ENCODE data around the gene FAM217A. TPM values are rescaled to one million over a fixed set of nuclear protein-coding genes. Genes with fewer than 3 reads are reported as not detected.

FAM217A gene
- total RNA-seq, 4 donors from 2014 or later, result not detected

DNA sequence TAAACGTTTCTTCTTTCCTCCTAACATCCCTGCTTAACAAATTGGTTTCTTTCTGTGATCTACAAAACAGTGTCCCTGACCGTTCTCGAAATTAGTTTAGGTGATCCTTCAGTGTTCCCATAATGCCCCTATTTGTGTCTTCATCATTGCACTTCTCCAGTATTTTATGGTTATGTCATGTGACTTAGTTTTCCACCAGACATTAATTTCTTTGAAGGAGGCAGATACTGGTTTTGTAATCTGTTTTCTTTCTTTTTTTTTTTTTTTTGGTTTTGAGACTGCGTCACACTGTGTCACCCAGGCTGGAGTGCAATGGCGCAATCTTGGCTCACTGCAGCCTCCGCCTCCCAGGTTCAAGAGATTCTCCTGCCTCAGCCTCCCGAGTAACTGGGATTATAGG lies 49.2 kb downstream of the FAM217A start:
- H3K27ac ChIP-seq, result no peak overlapping the region
- H3K27me3 ChIP-seq, result no peaks in the 10 kb centered on the region
- no peak for DNase-seq
- H3K9me3 ChIP-seq, result no peaks in the 10 kb centered on the region
- H3K36me3 ChIP-seq, result peaks cover 0 to 12% (median 0%) of the 10 kb centered on the region in 3 donors
- H3K4me1 ChIP-seq, result peaks cover 0 to 14% (median 0%) of the 10 kb centered on the region in 4 donors
- H3K4me3 ChIP-seq, result no peak overlapping the region
- TF ChIP-seq CTCF (IDR thresholded peaks at IDR 0.05), result no peak
- no peak for TF ChIP-seq POLR2A (IDR thresholded peaks at IDR 0.05)

DNA sequence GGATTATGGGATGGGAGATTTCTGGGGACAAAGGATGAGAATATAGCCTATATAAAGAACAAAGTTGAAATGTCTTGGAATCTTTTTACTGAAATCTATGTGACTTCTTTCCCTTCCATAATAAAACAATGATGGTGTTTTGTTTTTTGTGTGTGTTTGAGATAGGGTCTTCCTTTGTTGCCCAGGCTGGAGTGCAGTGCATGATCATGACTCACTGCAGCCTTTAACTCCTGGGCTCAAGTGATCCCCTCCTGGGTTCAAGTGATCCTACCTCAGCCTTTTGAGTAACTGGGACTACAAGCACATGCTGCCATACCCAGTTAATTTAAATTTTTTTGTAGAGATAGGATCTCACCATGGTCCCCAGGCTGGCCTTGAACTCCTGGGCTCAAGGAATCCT lies 50.9 kb downstream of the FAM217A start:
- Histone ChIP-seq H3K27ac (no peak overlapping the region), H3K4me1 (peaks cover 0 to 30% (median 5%) of the 10 kb centered on the region in 4 donors), H3K9me3 (no peaks in the 10 kb centered on the region), H3K36me3 (peaks cover 0 to 12% (median 0%) of the 10 kb centered on the region in 3 donors), H3K4me3 (no peak overlapping the region), H3K27me3 (no peaks in the 10 kb centered on the region)
- TF ChIP-seq POLR2A (IDR thresholded peaks at IDR 0.05) (no peak), CTCF (IDR thresholded peaks at IDR 0.05) (no peak)
- no peak for DNase-seq

- Histone ChIP-seq H3K27me3 (no peaks in the 10 kb centered on the region), H3K4me1 (peaks cover 0 to 39% (median 9%) of the 10 kb centered on the region in 4 donors), H3K9me3 (no peaks in the 10 kb centered on the region), H3K4me3 (no peak overlapping the region), H3K36me3 (no peaks in the 10 kb centered on the region), H3K27ac (no peak overlapping the region)
- TF ChIP-seq POLR2A (IDR thresholded peaks at IDR 0.05) (no peak), CTCF (IDR thresholded peaks at IDR 0.05) (no peak)
- DNase-seq, result no peak
Observed at GRCh38 chr6:4025681-4026080, 53.3 kb downstream of the FAM217A start.

DNA sequence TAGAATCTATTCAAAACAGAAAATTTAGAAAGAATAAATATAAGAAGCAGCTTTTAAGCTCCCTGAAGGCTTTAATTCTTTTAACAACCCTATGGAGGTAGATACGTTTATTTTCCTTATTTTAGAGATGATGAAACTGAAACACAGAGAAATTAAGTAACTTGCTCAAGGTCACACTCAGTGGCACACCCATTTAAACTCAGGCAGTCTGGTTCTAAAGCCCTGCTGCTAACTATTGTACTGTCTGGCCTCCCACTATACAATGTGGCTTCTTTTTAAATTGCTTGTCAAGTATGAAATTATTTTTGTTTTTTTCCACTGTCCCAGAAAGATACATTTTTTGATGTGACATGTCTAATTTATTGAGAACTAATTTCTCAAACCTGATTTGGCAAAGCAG lies 55.7 kb downstream of the FAM217A start:
- no peaks in the 10 kb centered on the region for H3K27me3 ChIP-seq
- H3K4me1 ChIP-seq, result peaks cover 0 to 56% (median 12%) of the 10 kb centered on the region in 4 donors
- H3K4me3 ChIP-seq, result peak overlapping the region in 1 of 4 donors; percentile 72
- H3K27ac ChIP-seq, result no peak overlapping the region
- DNase-seq, result no peak
- TF ChIP-seq CTCF (IDR thresholded peaks at IDR 0.05) (no peak), POLR2A (IDR thresholded peaks at IDR 0.05) (no peak)
- no peaks in the 10 kb centered on the region for H3K36me3 ChIP-seq
- H3K9me3 ChIP-seq, result no peaks in the 10 kb centered on the region

DNA sequence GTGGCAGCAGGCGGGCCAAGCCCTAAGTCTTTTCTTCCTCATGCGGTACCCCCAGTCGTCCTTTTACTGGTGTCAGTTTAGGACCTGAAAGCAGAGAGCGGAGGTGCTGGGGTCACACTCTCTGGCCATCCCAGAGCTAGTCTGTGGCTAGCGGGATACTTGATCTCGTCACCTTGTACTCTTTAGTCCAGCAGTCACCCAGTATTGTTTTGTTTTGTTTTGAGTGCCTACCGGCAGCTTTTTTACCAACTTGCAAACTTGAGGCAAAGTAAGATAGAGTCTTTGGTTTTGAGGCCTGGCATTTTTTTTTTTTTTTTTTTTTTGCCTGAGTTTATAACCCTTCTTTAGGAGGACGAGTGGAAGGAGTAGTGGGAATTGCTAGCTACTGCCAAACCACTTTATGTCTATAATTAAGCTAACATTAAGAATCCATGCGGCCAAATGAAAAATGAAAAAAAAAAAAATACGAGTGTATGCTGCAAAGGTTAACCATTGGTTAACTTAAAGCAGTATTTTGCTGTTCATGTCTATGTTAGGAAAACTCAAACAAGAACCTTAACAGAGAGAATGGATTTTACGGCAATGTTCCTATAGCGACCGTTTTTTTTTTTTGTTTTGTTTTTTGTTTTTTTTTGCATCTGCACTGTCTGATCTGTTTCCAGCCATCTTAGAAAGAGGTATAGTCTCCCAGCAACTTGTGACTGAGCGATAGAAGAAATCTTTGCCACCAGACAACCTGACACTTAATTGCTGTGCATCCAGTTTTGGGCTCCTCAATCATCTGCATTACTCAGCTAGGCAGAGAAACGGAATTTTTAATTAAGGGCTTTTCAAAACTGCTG lies 56.9 kb downstream of the FAM217A start:
- H3K27me3 ChIP-seq, result no peaks in the 10 kb centered on the region
- TF ChIP-seq POLR2A (IDR thresholded peaks at IDR 0.05) (no peak), CTCF (IDR thresholded peaks at IDR 0.05) (no peak)
- H3K4me1 ChIP-seq, result peaks cover 0 to 61% (median 14%) of the 10 kb centered on the region in 4 donors
- no peaks in the 10 kb centered on the region for H3K9me3 ChIP-seq
- H3K36me3 ChIP-seq, result no peaks in the 10 kb centered on the region
- peak overlapping the region; percentile 72 to 82 (median 78) for H3K4me3 ChIP-seq
- no peak for DNase-seq
- peak overlapping the region; percentile 94 to 97 (median 96) for H3K27ac ChIP-seq
